GM13977 (cell line): ENCODE measurements around the gene C6orf89.

Experiments
- DNase-seq: peaks from one replicate; pipeline ENCODE4 v3.0.0; 2012; ENCODE audit warnings: low spot score
- CTCF ChIP-seq: IDR thresholded peaks from 2 replicates; pipeline ENCODE4 v1.5.1; 2012; ENCODE audit warnings: mild to moderate bottlenecking, control low read depth; ENCODE audit not compliant: insufficient read depth; ENCODE audit errors: extremely low read depth, missing control alignments
- in situ Hi-C: fragments of 300-500 bp; cut with MboI; formaldehyde crosslinking; loops from one replicate; pipeline ENCODE4 v1.12.0; 2022; ENCODE audit warnings: low sequenced_read_pairs, low pct_unique_long_range_greater_than_20kb, mixed read lengths, inconsistent platforms; ENCODE audit not compliant: unreplicated experiment

Gene C6orf89

GRCh38 chr6:36840432-36841403, 45.0 kb upstream of the C6orf89 start:
- in situ Hi-C loops, result no loop called here
- DNase-seq, result no peak
- no peak for TF ChIP-seq CTCF

- DNase-seq, result no peak
- no peak for TF ChIP-seq CTCF
- in situ Hi-C loops, result no loop called here
Measured at GRCh38 chr6:36841756-36842155, 44.0 kb upstream of the C6orf89 start.

GRCh38 chr6:36843170-36843569, 42.6 kb upstream of the C6orf89 start:
- DNase-seq, result no peak
- in situ Hi-C loops, result no loop called here
- no peak for TF ChIP-seq CTCF

DNA sequence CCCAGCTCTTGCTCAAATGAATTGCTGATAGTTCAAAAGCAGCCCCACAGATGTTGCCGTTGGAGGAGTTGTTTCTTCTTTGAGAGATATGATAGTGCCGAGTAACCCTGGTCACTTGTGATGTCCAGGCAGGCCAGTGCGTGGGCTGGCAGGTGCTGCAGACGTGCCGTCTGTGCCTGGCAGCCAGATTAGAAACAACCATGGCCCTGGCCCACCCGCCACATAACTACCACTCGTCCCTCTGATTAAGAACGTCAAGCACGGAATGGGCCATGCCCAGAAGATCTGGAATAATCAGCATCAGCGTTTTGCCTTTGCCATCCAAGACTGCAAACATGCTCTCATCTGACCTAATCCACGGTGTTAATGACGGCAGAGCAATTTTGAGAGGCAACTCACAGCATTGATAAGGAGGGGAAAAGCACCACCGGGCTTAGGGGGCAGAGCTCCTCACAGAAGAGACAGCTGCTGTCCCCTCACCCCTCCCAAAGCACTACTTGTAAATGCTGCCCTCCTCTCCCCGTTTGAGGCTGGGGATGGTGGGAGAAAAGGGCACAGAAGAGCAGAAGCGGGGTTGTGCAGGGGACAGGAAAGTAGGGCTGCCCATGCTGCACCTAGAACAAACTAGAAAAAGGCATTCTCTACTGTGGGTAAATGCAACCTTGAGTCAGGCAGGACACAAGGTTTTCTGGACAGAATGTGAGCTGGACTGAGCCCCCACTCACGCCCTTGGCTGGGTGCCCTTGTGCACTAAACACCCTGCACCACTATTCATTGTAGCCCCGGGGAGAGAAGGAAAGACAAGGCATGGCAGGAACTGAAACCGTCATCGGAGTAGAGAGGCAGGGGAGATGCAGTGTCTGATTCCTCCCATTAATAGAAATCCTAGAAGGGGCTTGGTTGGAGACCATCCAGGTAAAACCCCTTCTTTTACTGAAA, 41.3 kb upstream of the C6orf89 start:
- DNase-seq, result no peak
- TF ChIP-seq CTCF, result no peak
- in situ Hi-C loops, result no loop called here

DNA sequence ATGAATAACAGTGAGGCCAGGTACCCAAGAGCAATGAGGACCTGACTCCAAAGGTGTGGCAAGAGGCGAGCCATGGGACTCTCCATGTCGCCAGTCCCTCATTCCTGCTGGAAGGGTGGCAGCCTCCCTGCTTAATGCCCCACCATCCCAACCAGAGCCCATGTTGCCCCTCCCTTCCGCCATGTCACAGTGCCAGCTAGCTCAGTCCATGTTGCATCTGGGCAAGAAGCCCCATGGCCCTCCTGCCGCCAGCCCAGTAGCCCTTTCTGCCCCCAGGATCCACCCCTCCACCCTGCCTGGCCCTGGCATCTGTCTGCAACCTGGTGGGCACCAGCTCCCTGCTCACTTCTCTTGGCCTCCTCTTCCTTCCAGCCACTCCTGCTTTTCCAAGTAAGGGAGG, 40.5 kb upstream of the C6orf89 start:
- no peak for DNase-seq
- no peak for TF ChIP-seq CTCF
- in situ Hi-C loops, result no loop called here

DNA sequence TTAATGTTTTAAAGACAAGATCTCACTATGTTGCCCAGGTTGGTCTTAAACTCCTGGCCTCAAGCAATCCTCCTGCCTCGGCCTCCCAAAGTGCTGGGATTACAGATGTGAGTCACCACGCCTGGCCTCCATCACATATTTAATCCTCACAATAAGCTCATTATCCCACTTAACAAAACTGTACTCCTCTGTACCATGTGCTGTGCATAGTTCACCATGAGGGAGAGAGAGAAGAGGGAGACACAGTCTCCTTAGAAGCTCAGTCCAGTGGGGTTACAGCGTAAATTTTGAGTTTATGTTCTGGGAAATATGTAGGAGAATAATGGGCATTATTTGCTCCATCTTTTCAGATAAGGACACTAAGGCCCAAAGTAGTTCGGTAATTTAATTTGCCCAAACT, 38.6 kb upstream of the C6orf89 start:
- DNase-seq, result no peak
- in situ Hi-C loops, result no loop called here
- TF ChIP-seq CTCF, result no peak
